Measurements from ENCODE around the gene ARHGEF38. TPM values are rescaled to one million over a fixed set of nuclear protein-coding genes. Genes with fewer than 3 reads are reported as not detected.

The ARHGEF38 gene
- total RNA-seq, 2 experiments from 2014 or later = not detected

DNA sequence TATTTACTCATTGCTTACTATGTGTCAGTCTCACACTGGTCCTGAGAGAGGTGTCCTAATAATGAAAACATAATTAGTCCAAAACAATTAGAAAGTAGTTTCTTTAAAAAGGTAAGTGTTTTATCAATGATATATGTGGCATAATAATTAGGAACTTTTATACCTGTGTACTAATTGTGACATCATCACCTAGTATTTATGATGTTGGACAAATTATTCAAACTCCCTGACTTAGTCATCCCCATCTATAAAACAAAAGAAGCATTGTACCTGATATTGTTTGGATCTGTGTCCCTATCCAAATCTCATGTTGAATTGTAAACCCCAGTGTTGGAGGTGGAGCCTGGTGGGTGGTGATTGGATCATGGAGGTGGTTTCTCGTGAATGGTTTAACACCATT, 15.8 kb upstream of the ARHGEF38 start:
- TF ChIP-seq, protein P1, sequence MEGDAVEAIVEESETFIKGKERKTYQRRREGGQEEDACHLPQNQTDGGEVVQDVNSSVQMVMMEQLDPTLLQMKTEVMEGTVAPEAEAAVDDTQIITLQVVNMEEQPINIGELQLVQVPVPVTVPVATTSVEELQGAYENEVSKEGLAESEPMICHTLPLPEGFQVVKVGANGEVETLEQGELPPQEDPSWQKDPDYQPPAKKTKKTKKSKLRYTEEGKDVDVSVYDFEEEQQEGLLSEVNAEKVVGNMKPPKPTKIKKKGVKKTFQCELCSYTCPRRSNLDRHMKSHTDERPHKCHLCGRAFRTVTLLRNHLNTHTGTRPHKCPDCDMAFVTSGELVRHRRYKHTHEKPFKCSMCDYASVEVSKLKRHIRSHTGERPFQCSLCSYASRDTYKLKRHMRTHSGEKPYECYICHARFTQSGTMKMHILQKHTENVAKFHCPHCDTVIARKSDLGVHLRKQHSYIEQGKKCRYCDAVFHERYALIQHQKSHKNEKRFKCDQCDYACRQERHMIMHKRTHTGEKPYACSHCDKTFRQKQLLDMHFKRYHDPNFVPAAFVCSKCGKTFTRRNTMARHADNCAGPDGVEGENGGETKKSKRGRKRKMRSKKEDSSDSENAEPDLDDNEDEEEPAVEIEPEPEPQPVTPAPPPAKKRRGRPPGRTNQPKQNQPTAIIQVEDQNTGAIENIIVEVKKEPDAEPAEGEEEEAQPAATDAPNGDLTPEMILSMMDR (IDR thresholded peaks at IDR 0.05) = no peak
- ATAC-seq = no peak
- intact Hi-C loops (cut with micrococcal nuclease) = no loop called here
- H3K4me3 Mint-ChIP-seq = no peak overlapping the region
- ChIA-PET POLR2A (no interaction called here), CTCF (no interaction called here)
- peaks cover 5% of the 10 kb centered on the region for H3K27me3 Mint-ChIP-seq
- H3K36me3 Mint-ChIP-seq (ENCODE audit: low read depth) = no peaks in the 10 kb centered on the region
- H3K27ac Mint-ChIP-seq = no peak overlapping the region
- no peaks in the 10 kb centered on the region for H3K4me1 Mint-ChIP-seq (ENCODE audit: low read depth)
- H3K9me3 Mint-ChIP-seq = no peaks in the 10 kb centered on the region
- DNase-seq = no peak

DNA sequence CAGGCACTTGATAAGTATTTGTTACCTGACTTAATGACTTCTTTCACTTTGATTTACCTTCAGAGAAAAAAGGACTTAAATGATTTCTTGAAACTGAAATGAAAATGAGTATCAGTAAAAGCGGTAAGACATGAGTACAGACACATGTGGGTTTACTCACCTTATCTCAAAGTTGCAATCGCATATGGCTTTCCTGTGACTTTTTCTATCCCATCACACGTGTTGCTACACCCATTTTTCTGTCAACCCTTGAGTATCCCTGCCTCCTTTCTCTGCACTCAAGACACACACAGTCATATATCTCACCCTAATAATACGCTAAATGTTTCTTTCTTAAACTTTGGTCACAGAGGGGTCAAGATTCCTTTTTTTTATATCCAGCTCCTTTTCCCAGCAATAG, 11.0 kb upstream of the ARHGEF38 start:
- DNase-seq (no peak), ATAC-seq (no peak)
- ChIA-PET CTCF (no interaction called here), POLR2A (no interaction called here)
- intact Hi-C loops (cut with micrococcal nuclease) = no loop called here
- Mint-ChIP-seq H3K9me3 (no peaks in the 10 kb centered on the region), H3K27ac (no peak overlapping the region), H3K36me3 (ENCODE audit: low read depth) (no peaks in the 10 kb centered on the region), H3K4me3 (no peak overlapping the region), H3K4me1 (ENCODE audit: low read depth) (no peaks in the 10 kb centered on the region), H3K27me3 (peaks cover 6% of the 10 kb centered on the region)
- TF ChIP-seq, protein P1 (IDR thresholded peaks at IDR 0.05) = no peak

DNA sequence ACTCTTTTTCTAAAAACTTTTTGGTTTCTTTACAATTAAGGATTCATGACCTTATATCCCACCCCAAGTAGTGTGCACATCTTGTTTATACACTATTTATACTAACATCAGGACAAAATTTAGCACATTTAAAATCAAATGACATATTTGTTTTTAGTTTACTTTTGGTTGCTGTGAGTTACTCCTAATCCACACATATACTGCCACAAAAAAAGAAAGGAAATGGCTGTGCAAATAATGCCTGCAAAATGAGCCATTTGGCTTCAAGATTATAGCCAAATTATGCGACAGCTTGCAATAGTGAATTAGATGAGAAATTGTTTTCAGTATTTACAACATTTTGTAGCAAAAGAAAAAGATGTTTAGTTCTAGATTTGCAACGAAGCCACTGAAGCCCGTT, 10.4 kb upstream of the ARHGEF38 start:
- ATAC-seq (no peak), DNase-seq (no peak)
- peaks cover 3% of the 10 kb centered on the region for H3K27me3 Mint-ChIP-seq
- H3K36me3 Mint-ChIP-seq (ENCODE audit: low read depth) = no peaks in the 10 kb centered on the region
- no peaks in the 10 kb centered on the region for H3K4me1 Mint-ChIP-seq (ENCODE audit: low read depth)
- no peak overlapping the region for H3K4me3 Mint-ChIP-seq
- ChIA-PET POLR2A (no interaction called here), CTCF (no interaction called here)
- TF ChIP-seq, protein P1 (IDR thresholded peaks at IDR 0.05) = no peak
- H3K9me3 Mint-ChIP-seq = no peaks in the 10 kb centered on the region
- no peak overlapping the region for H3K27ac Mint-ChIP-seq
- intact Hi-C loops (cut with micrococcal nuclease) = no loop called here

DNA sequence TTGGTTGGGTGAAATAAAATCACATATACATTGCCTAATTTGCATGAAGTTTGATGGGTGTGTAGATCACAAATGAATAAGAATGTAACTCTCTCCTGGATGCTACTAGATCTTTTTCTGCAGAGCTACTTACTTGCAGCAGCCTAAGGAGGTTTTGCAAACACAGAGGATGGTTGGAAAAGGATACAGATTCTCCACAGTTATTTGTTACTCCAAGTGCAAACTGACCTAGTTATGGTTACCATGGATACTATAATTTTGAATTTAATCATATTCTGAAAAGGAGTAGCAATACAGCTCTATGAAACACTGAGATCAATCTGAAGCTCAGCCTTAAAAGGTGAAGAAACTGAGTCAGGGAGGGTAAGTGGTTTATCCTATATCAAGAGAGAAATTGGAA, 9.1 kb upstream of the ARHGEF38 start:
- Mint-ChIP-seq H3K27ac (no peak overlapping the region), H3K4me1 (ENCODE audit: low read depth) (no peaks in the 10 kb centered on the region), H3K9me3 (no peaks in the 10 kb centered on the region), H3K4me3 (no peak overlapping the region), H3K36me3 (ENCODE audit: low read depth) (no peaks in the 10 kb centered on the region), H3K27me3 (peaks cover 3% of the 10 kb centered on the region)
- CTCF ChIA-PET = interaction anchor here (0.8 kb wide), 1 partner anchor 173 kb away, joined by 3 read pairs; no protein-coding TSS in a partner anchor
- POLR2A ChIA-PET = no interaction called here
- no peak for DNase-seq
- no peak for ATAC-seq
- TF ChIP-seq, protein P1 (IDR thresholded peaks at IDR 0.05) = no peak
- intact Hi-C loops (cut with micrococcal nuclease) = no loop called here

DNA sequence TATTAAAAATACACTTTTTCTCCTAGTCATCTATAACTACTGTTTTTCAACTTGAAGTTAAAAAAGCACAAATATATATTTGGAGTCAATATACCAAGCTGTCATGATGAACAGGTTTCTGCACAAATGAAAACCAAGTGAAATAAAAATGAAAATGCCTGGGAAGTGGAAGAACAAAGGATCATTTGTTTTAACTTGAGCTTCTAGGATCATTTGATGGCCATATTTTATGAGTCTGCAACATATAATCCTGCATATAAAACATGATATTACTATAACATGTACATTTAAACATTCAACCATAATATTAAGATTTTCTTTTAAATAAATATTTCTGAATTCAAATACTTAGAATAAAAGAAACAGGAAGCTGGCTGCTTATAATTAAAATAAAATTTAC, 8.5 kb upstream of the ARHGEF38 start:
- Mint-ChIP-seq H3K4me3 (no peak overlapping the region), H3K36me3 (ENCODE audit: low read depth) (no peaks in the 10 kb centered on the region), H3K4me1 (ENCODE audit: low read depth) (no peaks in the 10 kb centered on the region), H3K27ac (no peak overlapping the region), H3K27me3 (peaks cover 3% of the 10 kb centered on the region), H3K9me3 (no peaks in the 10 kb centered on the region)
- TF ChIP-seq, protein P1 (IDR thresholded peaks at IDR 0.05) = no peak
- ATAC-seq (no peak), DNase-seq (no peak)
- POLR2A ChIA-PET = no interaction called here
- intact Hi-C loops (cut with micrococcal nuclease) = no loop called here
- CTCF ChIA-PET = no interaction called here

Data from activated CD8-positive, alpha-beta T cell treated with anti-CD3 and anti-CD28 coated beads for 36 hours (primary cell).